ENCODE results near the gene PLEKHO1. TPM values are rescaled to one million over a fixed set of nuclear protein-coding genes. Genes with fewer than 3 reads are reported as not detected.

The PLEKHO1 gene
- total RNA-seq, 5 donors from 2014 or later (not counting 1 experiment from before 2014, with no cell fraction given), result 68.9 to 183 (median 154) TPM

DNA sequence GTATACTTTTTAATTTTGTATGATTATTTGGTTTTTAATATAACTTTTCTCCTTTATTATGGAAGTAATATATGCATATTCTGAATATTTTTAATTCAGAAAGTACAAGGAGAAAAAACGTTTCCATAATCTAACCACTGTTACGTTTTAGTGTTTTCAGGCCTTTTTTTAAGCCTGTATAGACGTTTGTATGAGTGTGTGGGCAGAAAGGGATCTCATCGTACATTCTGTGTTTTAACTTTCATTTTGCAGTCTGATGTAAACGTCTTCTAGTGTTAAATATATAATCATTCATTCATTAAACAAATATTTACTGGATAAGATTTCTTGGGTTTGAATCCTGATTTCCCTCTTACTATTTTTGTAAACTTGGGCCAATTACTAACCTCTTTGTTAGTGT is 38.0 kb upstream of the PLEKHO1 start:
- no peak for ATAC-seq (replicated peaks in 1 of 4)
- no peak for DNase-seq
- no peaks in the 10 kb centered on the region for H3K36me3 ChIP-seq (ENCODE audit: control insufficient read depth in 2 of 2, extremely low read depth in 1 of 2, insufficient read depth in 1 of 2, low read length in 1 of 2)
- H3K27ac ChIP-seq (ENCODE audit: low read length), result peak overlapping the region; percentile 74
- Mint-ChIP-seq H3K36me3 (peaks cover 26% of the 10 kb centered on the region), H3K27me3 (no peaks in the 10 kb centered on the region), H3K27ac (peak overlapping the region; percentile 56 to 84), H3K4me3 (peak overlapping the region; percentile 73 to 82 (median 74)), H3K9me3 (peaks cover 4 to 8% (median 6%) of the 10 kb centered on the region in 3 donors), H3K4me1 (peaks cover 58 to 67% (median 63%) of the 10 kb centered on the region in 3 donors)
- H3K4me1 ChIP-seq (ENCODE audit: control insufficient read depth in 1 of 2, extremely low read depth in 1 of 2, insufficient read depth in 2 of 2, low read length in 2 of 2), result peaks cover 25 to 47% of the 10 kb centered on the region in 2 experiments
- no peaks in the 10 kb centered on the region for H3K27me3 ChIP-seq (replicated peaks in 1 of 2; ENCODE audit: control insufficient read depth in 2 of 2, extremely low read depth in 1 of 2, insufficient read depth in 2 of 2, low read length in 1 of 2)
- no CpG with 5 or more reads among the region's 5 CpGs for WGBS (ENCODE audit: insufficient coverage)
- POLR2A ChIA-PET, result no interaction called here
- peak overlapping the region in 1 of 2 donors; percentile 39 for H3K4me3 ChIP-seq (ENCODE audit: control insufficient read depth in 1 of 2, extremely low read depth in 1 of 2, low read length in 1 of 2)
- no peaks in the 10 kb centered on the region for H3K9me3 ChIP-seq
- CTCF ChIA-PET, result no interaction called here

DNA sequence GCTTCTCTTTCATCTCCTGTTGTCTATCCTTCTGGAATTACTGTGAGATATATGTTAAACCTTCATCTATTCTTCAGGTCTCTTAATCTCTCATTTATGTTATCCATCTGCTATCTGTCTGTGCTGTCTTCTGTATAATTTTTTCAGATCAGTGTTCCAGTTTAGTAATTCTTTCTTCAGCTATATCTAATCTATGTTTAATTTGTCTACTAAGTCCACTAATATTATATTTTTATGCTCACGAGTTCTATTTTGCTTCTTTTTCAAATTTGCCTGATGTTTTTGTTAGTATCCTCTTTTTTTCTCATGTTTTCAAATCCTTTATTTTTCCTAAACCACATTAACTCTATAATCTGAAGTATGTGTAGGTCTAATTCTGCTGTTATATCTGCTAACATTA is 34.6 kb upstream of the PLEKHO1 start:
- no peaks in the 10 kb centered on the region for H3K27me3 Mint-ChIP-seq
- H3K4me1 Mint-ChIP-seq, result peaks cover 29 to 52% (median 34%) of the 10 kb centered on the region in 3 donors
- H3K9me3 ChIP-seq, result no peaks in the 10 kb centered on the region
- H3K36me3 Mint-ChIP-seq, result peaks cover 26% of the 10 kb centered on the region
- H3K4me3 ChIP-seq (ENCODE audit: control insufficient read depth in 1 of 2, extremely low read depth in 1 of 2, low read length in 1 of 2), result no peak overlapping the region
- no peak for DNase-seq
- no peaks in the 10 kb centered on the region for H3K27me3 ChIP-seq (replicated peaks in 1 of 2; ENCODE audit: control insufficient read depth in 2 of 2, extremely low read depth in 1 of 2, insufficient read depth in 2 of 2, low read length in 1 of 2)
- peaks cover 11 to 16% of the 10 kb centered on the region in 2 experiments for H3K4me1 ChIP-seq (ENCODE audit: control insufficient read depth in 1 of 2, extremely low read depth in 1 of 2, insufficient read depth in 2 of 2, low read length in 2 of 2)
- H3K27ac ChIP-seq (ENCODE audit: low read length), result no peak overlapping the region
- no peak overlapping the region for H3K27ac Mint-ChIP-seq
- peaks cover 4 to 8% (median 6%) of the 10 kb centered on the region in 3 donors for H3K9me3 Mint-ChIP-seq
- H3K36me3 ChIP-seq (ENCODE audit: control insufficient read depth in 2 of 2, extremely low read depth in 1 of 2, insufficient read depth in 1 of 2, low read length in 1 of 2), result no peaks in the 10 kb centered on the region
- H3K4me3 Mint-ChIP-seq, result peak overlapping the region in 1 of 3 donors; percentile 51
- ChIA-PET CTCF (no interaction called here), POLR2A (interaction anchor here in 1 of 2 donors (0.6 kb wide), 1 partner anchor 817 kb away, joined by 5 read pairs; no protein-coding TSS in a partner anchor)
- WGBS (ENCODE audit: insufficient coverage), result no CpG with 5 or more reads among the region's 1 CpG
- ATAC-seq (replicated peaks in 1 of 4), result no peak

DNA sequence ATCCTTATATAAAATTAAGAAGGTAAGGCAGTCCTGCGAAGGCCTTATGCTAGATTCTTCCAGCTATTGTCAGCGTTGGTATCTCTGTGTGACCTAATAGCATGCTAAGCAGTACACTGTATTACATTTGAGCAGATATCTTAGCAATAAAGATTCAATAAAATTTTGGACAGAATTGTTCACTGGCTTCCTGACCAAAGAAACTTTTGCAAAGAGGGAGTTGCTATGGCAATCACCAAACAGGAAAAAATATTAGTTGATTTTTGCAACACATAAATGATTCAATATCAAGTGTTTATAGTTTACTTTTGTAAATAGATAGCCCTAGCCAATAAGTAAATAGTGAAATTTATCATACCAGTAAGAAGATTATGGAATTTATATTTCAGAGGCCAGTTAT is 31.0 kb upstream of the PLEKHO1 start:
- Histone ChIP-seq H3K9me3 (no peaks in the 10 kb centered on the region), H3K27ac (ENCODE audit: low read length) (no peak overlapping the region), H3K36me3 (ENCODE audit: control insufficient read depth in 2 of 2, extremely low read depth in 1 of 2, insufficient read depth in 1 of 2, low read length in 1 of 2) (no peaks in the 10 kb centered on the region), H3K27me3 (replicated peaks in 1 of 2; ENCODE audit: control insufficient read depth in 2 of 2, extremely low read depth in 1 of 2, insufficient read depth in 2 of 2, low read length in 1 of 2) (no peaks in the 10 kb centered on the region), H3K4me1 (ENCODE audit: control insufficient read depth in 1 of 2, extremely low read depth in 1 of 2, insufficient read depth in 2 of 2, low read length in 2 of 2) (peaks cover 0 to 4% of the 10 kb centered on the region in 2 experiments), H3K4me3 (ENCODE audit: control insufficient read depth in 1 of 2, extremely low read depth in 1 of 2, low read length in 1 of 2) (no peak overlapping the region)
- H3K4me1 Mint-ChIP-seq, result peaks cover 12 to 32% (median 14%) of the 10 kb centered on the region in 3 donors
- H3K9me3 Mint-ChIP-seq, result peaks cover 4 to 9% (median 8%) of the 10 kb centered on the region in 3 donors
- ATAC-seq (replicated peaks in 1 of 4) (no peak), DNase-seq (no peak)
- POLR2A ChIA-PET, result interaction anchor here in 1 of 2 donors (0.7 kb wide), 1 partner anchor 28 kb away, joined by 7 read pairs; no protein-coding TSS in a partner anchor
- CTCF ChIA-PET, result no interaction called here
- no peaks in the 10 kb centered on the region for H3K27me3 Mint-ChIP-seq
- H3K27ac Mint-ChIP-seq, result peak overlapping the region in 1 of 2 donors; percentile 59
- H3K4me3 Mint-ChIP-seq, result no peak overlapping the region
- peaks cover 29% of the 10 kb centered on the region for H3K36me3 Mint-ChIP-seq
- no CpG with 5 or more reads among the region's 2 CpGs for WGBS (ENCODE audit: insufficient coverage)

DNA sequence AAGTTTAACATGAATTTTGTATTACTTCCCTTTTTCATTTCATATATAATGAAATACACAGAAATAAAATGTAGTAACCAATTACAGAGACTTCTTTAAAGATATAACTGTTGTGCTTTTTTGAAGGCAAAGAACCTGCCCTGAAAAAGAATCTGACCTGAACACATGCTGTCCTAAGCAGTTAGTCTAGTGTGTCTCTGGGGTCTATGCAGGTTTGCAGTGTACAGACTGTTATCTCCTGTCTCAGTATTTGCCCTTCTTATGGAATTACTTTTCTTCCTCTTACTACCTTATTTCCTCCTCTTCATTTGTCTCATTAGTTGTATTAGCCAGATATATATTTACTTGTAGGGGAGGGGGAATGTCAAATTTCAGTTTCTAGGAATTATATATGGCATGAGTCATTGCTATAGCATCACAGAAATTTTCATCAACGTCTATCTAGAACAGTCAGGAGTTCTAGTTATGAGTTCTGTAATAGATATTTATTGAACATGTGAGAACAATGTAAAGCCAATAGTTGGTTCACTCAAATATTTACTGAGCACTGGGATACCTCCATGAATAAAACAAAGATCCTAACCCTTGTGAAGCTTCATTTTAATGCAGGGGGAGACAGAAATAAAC is 28.4 kb upstream of the PLEKHO1 start:
- peaks cover 4 to 27% (median 14%) of the 10 kb centered on the region in 3 donors for H3K4me1 Mint-ChIP-seq
- ChIA-PET CTCF (interaction anchor here in 1 of 2 donors (0.6 kb wide), 1 partner anchor 31 kb away, joined by 3 read pairs; no protein-coding TSS in a partner anchor), POLR2A (interaction anchor here (0.6 to 0.7 kb wide), 2 partner anchors 11 to 16 kb away, joined by 3 read pairs; no protein-coding TSS in a partner anchor)
- H3K4me3 ChIP-seq (ENCODE audit: control insufficient read depth in 1 of 2, extremely low read depth in 1 of 2, low read length in 1 of 2), result no peak overlapping the region
- peaks cover 0 to 3% (median 0%) of the 10 kb centered on the region in 3 donors for H3K9me3 Mint-ChIP-seq
- H3K9me3 ChIP-seq, result no peaks in the 10 kb centered on the region
- H3K27ac Mint-ChIP-seq, result peak overlapping the region; percentile 0 to 3
- H3K27me3 ChIP-seq (replicated peaks in 1 of 2; ENCODE audit: control insufficient read depth in 2 of 2, extremely low read depth in 1 of 2, insufficient read depth in 2 of 2, low read length in 1 of 2), result no peaks in the 10 kb centered on the region
- H3K36me3 ChIP-seq (ENCODE audit: control insufficient read depth in 2 of 2, extremely low read depth in 1 of 2, insufficient read depth in 1 of 2, low read length in 1 of 2), result no peaks in the 10 kb centered on the region
- no CpG with 5 or more reads among the region's 1 CpG for WGBS (ENCODE audit: insufficient coverage)
- no peak overlapping the region for H3K27ac ChIP-seq (ENCODE audit: low read length)
- ATAC-seq (replicated peaks in 1 of 4) (no peak), DNase-seq (no peak)
- peaks cover 0 to 4% of the 10 kb centered on the region in 2 experiments for H3K4me1 ChIP-seq (ENCODE audit: control insufficient read depth in 1 of 2, extremely low read depth in 1 of 2, insufficient read depth in 2 of 2, low read length in 2 of 2)
- H3K4me3 Mint-ChIP-seq, result no peak overlapping the region
- peaks cover 10% of the 10 kb centered on the region for H3K36me3 Mint-ChIP-seq
- no peaks in the 10 kb centered on the region for H3K27me3 Mint-ChIP-seq

DNA sequence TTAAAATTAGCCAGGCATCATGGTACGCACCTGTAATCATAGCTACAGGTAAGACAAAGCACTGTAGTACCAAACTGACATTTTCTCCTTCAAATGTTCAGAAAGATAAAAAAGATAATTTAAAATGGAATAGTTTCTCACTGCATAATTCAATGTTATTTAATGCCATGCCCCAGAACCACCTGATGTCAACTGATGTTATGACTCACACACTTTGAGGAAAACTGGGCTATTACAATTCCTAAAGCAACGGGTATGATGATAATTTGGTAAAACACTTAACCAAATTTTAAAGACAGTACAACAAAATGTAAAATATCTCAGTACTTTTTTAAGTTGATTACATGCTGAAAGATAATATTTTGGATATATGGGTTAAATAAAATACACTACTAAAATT is 22.9 kb upstream of the PLEKHO1 start:
- CTCF ChIA-PET, result interaction anchor here (0.6 to 1.7 kb wide), 2 partner anchors 22 to 853 kb away, joined by 3 to 5 read pairs; no protein-coding TSS in a partner anchor
- no peak overlapping the region for H3K27ac ChIP-seq (ENCODE audit: low read length)
- H3K9me3 Mint-ChIP-seq, result peaks cover 0 to 3% (median 0%) of the 10 kb centered on the region in 3 donors
- POLR2A ChIA-PET, result no interaction called here
- no peak overlapping the region for H3K27ac Mint-ChIP-seq
- H3K4me1 Mint-ChIP-seq, result peaks cover 4 to 9% (median 6%) of the 10 kb centered on the region in 3 donors
- no peak overlapping the region for H3K4me3 Mint-ChIP-seq
- no CpG with 5 or more reads among the region's 2 CpGs for WGBS (ENCODE audit: insufficient coverage)
- H3K36me3 ChIP-seq (ENCODE audit: control insufficient read depth in 2 of 2, extremely low read depth in 1 of 2, insufficient read depth in 1 of 2, low read length in 1 of 2), result no peaks in the 10 kb centered on the region
- H3K9me3 ChIP-seq, result no peaks in the 10 kb centered on the region
- DNase-seq (no peak), ATAC-seq (replicated peaks in 1 of 4) (no peak)
- H3K36me3 Mint-ChIP-seq, result peaks cover 14% of the 10 kb centered on the region
- H3K27me3 ChIP-seq (replicated peaks in 1 of 2; ENCODE audit: control insufficient read depth in 2 of 2, extremely low read depth in 1 of 2, insufficient read depth in 2 of 2, low read length in 1 of 2), result no peaks in the 10 kb centered on the region
- no peaks in the 10 kb centered on the region for H3K4me1 ChIP-seq (ENCODE audit: control insufficient read depth in 1 of 2, extremely low read depth in 1 of 2, insufficient read depth in 2 of 2, low read length in 2 of 2)
- no peak overlapping the region for H3K4me3 ChIP-seq (ENCODE audit: control insufficient read depth in 1 of 2, extremely low read depth in 1 of 2, low read length in 1 of 2)
- no peaks in the 10 kb centered on the region for H3K27me3 Mint-ChIP-seq

DNA sequence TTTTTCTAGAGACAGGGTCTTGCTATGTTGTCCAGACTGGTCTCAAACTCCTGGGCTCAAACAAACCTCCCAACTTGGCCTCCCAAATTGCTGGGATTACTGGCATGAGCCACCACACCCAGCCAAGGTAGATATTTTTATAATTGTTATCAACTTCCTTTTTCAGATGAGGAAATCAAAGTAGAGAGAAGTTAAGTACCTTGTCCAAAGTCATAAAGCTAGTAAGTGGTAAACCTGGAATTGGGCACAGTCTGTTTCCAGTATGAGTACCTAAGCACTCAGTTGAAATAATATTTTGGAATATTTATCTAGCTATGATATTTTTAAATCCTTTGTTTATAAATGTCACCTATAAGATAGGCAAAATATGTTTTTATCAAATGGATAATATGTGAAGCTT is 22.3 kb upstream of the PLEKHO1 start:
- Histone ChIP-seq H3K27me3 (replicated peaks in 1 of 2; ENCODE audit: control insufficient read depth in 2 of 2, extremely low read depth in 1 of 2, insufficient read depth in 2 of 2, low read length in 1 of 2) (no peaks in the 10 kb centered on the region), H3K4me1 (ENCODE audit: control insufficient read depth in 1 of 2, extremely low read depth in 1 of 2, insufficient read depth in 2 of 2, low read length in 2 of 2) (no peaks in the 10 kb centered on the region), H3K27ac (ENCODE audit: low read length) (no peak overlapping the region), H3K9me3 (no peaks in the 10 kb centered on the region), H3K36me3 (ENCODE audit: control insufficient read depth in 2 of 2, extremely low read depth in 1 of 2, insufficient read depth in 1 of 2, low read length in 1 of 2) (no peaks in the 10 kb centered on the region), H3K4me3 (ENCODE audit: control insufficient read depth in 1 of 2, extremely low read depth in 1 of 2, low read length in 1 of 2) (no peak overlapping the region)
- no peak for ATAC-seq (replicated peaks in 1 of 4)
- no peaks in the 10 kb centered on the region for H3K27me3 Mint-ChIP-seq
- CTCF ChIA-PET, result interaction anchor here in 1 of 2 donors (0.5 to 1.7 kb wide), 2 partner anchors 23 to 40 kb away, joined by 4 to 5 read pairs; no protein-coding TSS in a partner anchor
- POLR2A ChIA-PET, result interaction anchor here in 1 of 2 donors (0.5 kb wide), 1 partner anchor 60 kb away, joined by 4 read pairs; no protein-coding TSS in a partner anchor
- H3K27ac Mint-ChIP-seq, result no peak overlapping the region
- H3K9me3 Mint-ChIP-seq, result peaks cover 0 to 3% (median 0%) of the 10 kb centered on the region in 3 donors
- H3K4me1 Mint-ChIP-seq, result peaks cover 3 to 11% (median 6%) of the 10 kb centered on the region in 3 donors
- DNase-seq, result no peak
- peaks cover 11% of the 10 kb centered on the region for H3K36me3 Mint-ChIP-seq
- H3K4me3 Mint-ChIP-seq, result no peak overlapping the region

Measured in T-cell (primary cell).